GM21723 (cell line): ENCODE measurements around the gene FRMD3.

ENCODE experiments used
- ATAC-seq: cut with Tn5 transposase; IDR thresholded peaks from one replicate; pipeline ENCODE4 v1.9.1; 2021; ENCODE audit warnings: mild to moderate bottlenecking, moderate library complexity; ENCODE audit not compliant: unreplicated experiment

The FRMD3 gene

DNA sequence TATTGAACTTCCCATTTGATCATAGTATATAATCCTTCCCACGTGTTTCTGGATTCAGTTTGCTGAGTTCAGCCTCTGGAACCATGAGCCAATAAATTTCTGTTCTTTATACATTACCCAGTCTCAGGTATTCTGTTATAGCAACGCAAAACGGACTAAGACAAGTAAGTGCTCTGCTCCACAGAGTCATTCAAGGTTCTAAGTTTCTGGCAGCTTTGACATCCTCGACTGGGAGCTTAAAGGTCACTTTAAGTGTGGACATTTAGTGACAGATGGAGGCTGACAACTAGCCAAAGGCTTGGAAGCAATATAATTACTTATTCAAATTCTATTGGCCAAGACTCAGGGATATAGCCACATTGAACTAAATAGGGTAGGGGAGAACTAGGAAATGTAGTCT, 297.5 kb downstream of the FRMD3 start:
- no peak for ATAC-seq

DNA sequence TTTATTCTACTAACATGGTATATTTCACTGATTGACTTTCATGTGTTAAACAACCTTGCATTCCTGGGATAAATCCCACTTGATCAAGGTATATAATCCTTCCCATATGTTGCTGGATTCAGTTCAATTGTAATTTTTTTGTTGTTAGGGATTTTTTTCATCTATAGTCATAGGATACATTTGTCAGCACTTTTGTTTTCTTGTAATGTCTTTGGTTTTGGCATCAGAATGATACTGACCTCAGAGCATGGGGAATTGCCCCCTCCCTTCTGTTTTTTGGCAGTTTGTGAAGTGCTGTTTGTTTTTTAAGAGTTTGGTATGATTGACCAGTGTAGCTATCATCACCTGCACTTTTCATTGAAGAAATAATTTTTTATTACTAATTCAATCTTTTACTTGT, 298.5 kb downstream of the FRMD3 start:
- ATAC-seq: no peak

DNA sequence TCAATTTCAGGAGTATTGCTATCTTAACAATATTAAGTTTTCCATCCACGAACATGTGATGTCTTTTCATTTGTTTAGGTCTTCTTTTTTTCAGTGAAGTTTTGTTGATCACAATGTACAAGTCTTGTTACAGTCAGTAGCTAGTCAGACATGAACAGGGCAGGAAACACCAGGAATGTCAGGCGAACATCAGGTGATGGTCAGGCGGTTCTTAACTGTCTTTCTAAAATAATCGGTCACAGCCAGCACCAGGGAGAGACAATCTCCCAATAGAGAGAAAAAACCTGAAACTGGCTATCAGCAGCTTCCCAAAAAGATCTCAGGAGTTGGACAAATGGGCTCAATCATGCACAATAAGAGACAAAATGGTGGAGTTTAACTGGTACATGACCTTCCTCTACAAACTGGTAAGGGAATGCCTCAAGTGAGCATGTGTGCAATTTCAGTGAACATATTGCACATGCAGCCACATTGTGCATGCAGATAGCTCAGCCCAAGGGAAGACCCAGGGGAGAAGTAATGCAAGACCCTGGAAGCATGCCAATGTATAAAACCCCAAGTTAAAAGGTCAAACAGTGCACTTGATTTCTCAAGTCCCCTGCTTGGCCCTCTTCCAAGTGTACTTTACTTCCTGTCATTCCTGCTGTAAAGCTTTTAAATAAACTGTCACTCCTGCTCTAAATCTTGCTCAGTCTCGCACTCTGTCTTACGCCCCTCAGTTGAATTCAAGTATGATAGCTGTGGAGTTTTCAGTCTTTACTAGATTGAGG, 299.1 kb downstream of the FRMD3 start:
- ATAC-seq: no peak

DNA sequence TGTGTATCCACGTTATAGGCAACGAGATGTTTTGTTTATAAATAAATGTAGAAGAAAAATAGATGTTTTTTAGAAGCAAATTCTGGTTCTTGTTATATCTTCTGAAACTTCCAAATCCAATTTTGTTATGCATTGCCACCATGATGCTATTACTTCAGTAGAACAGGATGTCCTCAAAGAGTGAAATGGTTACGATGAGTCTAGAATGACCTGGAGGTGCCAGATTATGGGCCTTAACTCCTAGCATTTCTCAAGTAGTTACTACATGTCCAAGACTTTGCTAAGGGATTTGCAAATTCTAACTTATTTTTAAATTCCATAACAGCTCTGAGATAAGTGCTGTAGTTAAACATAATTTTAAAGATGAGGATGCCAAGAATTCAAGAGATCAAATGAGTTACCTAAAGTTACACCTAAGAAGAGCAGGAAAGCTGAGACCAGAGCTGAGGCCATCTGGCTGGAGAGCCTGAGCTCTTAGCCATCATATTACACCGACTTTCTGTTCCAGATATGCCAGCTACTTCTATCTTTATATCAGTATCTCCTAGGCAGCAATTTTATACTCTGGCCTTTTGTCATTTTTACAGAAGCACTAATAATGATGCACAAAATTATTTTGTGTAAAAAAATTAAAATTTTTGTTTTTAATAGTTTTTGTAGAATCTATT, 302.0 kb downstream of the FRMD3 start:
- no peak for ATAC-seq

DNA sequence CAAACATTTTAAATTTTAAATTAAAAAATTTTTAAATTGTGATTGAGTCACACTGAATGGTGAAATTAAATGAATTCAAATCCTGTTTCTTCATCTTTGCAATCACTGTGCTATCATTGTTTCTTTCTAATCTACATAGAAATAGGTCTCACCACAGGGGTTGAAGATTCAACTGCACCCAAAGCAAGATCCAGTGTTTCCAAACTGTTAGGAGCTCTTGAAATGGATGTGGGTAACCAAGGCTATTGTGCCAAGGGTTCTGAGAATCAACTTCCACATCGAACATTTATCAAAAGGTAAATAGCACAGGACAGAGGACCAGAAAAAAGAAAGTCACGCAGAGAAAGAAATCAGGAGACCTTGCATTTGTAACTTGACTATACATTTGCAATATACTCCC, 302.7 kb downstream of the FRMD3 start:
- no peak for ATAC-seq

DNA sequence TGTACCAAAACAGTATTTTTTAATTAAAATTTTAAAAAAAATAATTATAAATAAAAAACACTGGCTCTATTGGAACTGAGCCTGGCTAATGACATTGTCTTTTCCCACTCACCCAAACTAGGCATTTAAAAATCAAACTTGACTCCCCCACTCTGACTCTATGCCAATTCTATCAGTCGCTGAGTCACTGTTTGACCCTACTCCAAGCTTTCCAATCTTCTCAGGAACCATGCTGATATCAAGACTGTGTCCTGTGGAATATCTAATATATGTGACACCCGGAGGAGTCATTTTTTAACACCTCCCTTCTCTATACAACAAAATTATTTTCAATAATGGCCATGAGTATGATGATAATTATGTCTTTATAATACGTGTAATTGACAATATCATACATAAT, 303.7 kb downstream of the FRMD3 start:
- no peak for ATAC-seq

DNA sequence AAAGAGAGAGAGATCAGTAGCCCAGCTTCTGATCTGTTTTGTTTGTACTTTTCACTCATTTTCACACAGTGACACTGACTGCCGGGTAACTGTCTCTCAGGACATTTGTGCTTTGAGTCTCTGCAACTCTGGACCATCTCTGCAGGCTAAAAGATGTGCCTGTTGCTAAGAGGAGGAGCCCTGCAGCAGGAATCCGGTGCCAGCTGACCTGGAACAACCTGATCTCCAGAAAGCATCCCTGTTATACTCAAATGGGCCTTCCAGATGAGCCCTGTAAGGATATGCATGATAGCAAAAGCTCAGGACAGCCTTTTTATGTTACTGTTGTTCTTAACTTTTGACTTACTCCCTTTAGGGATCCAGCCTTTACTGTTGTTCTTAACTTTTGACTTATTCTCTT, 304.6 kb downstream of the FRMD3 start:
- ATAC-seq: no peak

DNA sequence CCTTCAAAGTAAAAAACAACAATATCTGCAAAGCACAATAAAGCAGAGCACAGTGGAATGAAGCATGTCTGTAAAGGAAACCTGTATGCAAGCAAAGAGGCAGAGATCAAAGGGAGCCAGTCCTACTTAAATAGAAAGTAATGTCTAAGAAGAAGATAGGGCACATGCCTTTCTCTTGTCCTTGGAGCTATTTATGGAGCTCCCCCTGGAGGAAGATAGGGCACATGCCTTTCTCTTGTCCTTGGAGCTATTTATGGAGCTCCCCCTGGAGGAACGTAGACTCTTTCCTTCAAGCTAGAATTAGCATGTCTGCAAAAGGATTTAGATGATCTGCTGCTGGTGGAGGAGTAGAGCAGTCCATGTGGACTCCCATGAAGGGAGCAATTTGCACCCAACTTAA, 307.2 kb downstream of the FRMD3 start:
- ATAC-seq: no peak

DNA sequence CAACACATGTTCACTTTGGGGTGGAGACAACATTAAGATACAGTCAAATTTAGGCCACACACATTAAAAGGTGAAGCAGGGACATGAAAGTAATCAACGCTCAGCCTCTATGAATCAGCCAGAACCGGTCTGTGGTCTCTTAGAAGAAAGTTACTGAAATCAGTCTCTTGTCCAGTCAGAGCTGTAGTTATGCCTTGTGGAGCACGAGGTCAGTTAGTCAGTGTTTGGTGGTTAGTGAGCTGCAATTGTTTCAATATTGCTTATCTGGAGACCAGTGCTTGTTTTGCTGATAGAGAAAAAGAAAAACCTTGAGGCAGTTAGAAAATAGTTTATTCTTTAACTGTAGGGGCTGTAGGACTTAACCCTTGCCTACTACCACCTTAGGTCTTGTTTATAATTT, 317.5 kb downstream of the FRMD3 start:
- ATAC-seq: peak; percentile 97

DNA sequence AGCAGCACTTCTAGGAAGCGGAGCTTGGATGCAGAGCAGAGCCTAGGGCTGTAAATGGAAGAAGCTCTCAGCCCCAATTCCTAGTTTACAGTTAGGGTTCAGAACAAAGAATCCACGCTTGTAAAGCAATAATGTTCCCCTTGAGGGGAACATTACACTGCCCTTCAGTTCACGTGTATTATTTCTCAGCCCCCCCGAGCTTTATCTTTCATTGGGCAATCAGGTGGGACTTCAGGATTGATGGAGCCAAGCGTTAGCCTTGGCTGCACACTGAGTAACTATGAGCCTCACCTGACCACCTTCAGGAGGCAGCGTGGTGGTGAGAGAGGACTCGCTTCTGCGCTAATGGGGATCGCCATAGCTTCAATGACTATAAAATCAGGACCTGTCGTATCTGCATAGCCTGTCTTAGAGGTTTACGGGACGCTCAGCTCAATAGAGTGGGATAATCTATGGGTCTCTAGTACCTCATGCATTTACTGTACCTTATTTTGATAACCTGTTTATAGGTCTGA, 318.2 kb downstream of the FRMD3 start:
- no peak for ATAC-seq

DNA sequence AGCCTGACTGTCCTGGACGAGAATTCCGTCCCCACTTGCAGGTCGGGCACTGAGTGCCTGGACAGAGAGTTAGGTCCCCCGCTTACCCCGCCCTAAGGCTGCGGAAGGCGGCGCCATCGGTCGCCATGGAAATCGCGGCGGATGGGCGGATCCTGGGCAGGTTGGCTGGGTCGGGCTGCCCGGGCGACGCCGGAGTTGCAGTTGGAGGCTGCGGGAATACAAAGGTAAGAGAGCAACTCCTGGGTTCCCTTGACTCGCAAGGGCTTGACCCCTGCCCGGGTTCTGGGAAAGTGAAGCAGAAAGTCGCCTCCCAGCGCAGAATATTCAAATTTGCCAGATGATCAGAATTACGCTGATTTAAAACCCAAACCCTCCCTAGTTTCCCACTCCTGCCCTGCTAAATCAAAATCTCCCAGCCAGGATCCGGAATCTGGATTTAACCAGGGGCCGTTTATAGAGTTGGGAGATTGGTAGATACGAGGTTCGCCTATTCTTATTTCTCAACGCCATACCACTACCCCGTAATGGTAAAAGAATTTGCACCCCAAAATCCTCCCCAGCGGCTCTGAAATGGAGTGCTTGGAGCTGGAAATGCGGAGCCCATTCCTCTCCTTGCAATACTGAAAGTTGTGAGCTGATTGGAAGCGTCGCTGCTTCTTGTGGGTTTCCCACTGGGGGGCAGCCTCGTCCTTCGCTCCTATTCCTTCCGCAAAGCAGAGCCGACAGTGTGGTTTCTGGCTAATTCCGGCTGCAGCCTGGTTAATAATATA, 318.9 kb downstream of the FRMD3 start:
- ATAC-seq: no peak

DNA sequence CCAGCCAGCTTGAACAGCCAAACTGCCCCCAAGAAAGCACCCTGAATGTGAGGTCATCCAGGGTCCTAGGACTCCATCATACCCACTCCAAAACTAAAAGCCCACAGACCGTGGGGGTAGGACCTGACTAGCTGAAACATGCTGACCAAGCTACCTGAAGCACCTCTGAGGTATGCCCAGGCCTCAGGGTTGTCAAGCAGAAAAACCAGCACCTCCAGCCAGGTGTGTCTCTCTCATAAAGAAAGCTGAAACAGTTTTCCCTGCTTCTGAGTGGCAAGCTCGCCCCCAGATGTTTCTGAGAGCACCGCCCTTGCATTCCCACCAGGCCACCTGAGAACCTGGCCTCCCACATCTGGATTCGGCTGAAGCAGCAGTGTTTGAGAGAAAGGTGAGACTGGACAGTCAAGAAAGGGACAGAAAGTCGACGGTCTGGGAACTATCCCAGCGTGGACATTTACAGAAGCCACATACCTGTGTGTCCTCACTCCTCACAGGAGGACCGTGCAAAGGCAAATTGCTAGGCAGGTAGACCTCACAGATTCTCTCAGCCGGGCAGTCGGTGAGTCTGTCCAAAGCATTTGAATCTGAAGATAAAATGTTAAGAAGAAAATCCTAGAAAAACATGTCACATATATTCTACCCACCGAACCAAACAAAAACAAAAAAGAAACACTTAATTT, 319.6 kb downstream of the FRMD3 start:
- no peak for ATAC-seq

DNA sequence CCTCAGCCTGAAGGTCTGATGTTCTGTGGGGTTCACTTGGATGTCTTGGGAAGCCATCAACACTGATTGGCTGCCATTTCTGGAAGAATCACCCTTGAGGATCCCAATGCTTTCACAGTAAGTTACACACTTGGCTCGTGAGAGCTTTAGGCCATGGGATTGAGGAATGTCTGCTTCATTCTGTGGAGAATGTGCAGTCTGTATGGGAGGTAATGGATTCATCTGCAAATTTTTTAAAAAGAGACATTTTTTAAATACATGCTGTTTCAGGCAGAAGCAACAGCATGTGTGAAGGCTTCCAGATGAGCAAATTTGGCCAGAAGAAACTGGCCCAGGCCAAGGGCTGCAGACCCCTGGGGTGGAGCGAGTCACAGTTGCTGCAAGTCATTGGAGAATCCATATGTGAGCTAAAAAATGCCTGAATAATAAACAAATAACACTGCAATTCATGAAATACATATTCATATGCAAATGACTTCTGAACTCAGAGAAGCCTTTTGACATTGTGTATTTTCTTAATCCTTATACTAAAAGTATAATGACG, 328.9 kb downstream of the FRMD3 start:
- no peak for ATAC-seq

DNA sequence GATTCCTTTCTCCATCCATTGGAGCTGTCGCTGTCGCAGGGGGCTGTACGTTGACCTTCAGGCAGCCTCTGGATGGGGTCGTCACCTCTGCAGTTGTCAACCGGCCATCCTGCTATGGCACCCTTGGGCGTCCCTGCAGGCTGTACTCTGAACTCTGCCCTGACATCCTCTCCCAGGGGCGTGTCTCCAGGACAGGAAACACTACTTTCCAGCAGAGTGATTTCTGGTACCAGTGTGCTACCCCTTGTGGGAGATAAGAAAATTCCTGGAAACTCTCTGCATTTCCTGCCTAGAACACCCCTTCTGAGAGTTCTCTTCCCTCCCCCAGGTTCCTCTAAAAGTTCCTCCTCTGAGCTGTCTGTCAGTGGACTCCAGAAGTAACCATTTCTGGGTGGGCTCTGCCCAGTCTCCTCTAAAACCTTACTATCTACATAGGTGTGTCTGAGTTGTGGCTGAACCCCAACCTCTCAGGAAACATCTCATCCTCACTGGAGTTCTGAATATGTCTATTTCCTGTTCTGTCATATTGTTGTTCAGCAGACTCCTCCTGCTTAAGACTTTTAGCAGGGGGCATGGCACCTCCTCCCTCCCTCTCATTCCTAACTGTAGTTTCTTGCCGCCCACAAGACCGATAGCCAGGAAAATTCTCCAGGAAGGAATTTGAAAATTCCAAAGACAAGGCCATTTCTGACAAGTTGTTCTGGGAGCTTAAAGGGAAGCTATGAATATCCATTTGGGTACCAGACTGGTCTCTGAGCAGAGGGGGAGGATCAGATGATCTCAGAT, 329.9 kb downstream of the FRMD3 start:
- no peak for ATAC-seq

DNA sequence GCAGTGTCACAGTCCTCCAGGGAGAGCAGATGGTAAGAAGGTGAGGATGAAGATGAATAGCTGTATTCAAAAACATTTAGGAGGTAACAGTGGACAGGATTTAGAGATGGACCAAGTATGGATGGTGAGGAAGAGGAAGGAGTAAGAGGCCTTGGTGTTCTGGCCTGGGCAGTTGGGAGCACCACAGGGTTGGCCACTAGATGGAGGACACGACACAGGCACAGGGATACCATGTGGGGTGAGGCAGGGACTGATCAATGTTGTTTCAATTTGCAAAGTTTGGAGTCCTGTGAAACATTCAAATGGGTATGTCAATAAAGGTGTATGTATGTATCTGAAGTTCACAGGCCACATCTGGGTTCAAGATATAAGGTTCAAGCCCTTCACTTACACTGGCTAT, 334.2 kb downstream of the FRMD3 start:
- no peak for ATAC-seq

DNA sequence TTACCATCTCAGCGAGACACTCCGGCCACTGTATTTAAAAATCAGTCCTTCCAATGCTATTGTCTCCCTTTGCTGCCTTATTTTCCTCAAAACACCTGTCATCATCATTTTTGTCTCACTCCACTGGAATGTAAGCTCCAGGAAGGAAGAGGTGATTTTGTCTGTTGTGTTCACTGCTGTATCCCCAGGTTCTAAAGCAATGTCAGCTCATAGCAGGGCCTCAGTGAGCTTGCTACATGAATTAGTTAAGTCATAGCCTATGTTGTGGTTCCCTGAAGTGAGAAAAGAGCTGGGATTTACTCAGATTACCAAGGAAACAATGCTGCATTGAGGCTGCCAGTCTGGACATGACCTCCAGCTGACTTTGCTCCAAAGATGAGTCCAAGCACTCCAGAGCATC, 337.7 kb downstream of the FRMD3 start:
- ATAC-seq: no peak

DNA sequence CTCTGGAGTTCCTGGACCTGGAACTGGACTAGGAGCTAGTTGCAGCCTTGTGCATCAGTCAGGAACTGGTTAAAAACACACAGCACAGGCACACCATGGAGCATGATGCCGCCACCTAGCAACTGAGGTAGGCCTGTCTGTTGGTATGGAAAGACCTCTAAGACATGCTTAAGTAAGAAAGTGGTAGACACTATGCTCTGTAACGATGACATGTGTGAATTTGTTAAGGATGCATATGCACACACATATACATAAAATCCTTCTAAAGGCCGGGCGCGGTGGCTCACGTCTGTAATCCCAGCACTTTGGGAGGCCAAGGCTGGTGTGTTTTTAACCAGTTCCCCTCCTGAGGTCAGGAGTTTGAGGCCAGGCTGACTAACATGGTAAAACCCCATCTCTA, 338.4 kb downstream of the FRMD3 start:
- no peak for ATAC-seq

DNA sequence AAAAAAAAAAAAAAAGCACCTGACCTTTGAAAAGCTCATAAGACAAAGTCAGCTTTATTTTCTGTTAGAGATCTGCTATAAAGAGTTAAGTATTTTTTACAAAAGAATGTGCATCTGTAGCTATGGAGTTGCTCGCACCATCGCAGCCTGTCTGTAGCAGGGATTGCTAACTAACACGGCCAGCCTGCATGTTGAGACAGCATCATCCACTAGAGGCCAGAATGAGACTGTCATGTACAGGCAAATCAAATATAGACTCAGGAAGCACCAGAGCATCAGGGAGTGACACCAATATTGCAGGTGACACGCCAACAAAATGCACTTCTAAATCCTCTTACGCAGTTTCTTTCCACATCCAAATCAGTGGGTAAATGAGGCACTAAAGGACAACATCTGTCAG, 339.0 kb downstream of the FRMD3 start:
- ATAC-seq: no peak

DNA sequence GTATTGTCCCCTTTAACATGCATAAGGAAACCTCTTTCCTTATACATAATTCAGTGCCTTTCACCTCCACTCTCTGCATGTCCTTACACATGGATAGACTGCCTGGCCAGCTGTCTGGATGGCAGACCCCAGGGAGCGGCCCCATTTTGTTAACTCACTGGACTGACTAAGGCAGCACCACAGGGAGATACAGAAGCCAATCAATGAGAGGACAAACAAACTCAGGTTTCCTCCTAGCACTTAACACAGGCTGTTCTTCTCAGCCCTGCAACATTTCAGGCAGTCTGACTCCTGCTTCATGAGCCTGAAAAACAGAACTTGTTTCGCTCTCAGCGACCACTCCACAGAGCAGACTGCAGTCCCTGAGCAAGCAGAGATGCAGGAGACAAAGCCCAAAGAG, 339.8 kb downstream of the FRMD3 start:
- ATAC-seq: no peak

DNA sequence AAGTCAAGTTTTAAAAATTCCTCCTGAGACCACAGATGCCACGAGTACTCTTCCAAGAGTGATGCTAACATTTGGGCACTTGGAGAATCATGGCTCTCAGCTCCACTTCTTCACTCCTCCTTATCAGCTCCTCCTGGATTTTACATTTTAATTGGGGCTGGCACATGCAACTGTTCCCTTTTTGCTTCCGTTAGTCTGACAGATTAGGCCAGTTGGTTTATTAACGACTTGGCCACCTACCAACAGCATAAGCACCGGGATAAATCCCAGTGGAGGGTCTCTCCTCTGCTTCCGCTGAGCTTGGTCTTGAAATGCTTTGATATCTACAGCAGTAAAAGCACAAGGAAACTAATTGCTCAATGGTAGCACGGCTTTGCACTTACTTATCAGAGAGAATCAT, 340.6 kb downstream of the FRMD3 start:
- no peak for ATAC-seq
